ENCODE data around the gene ANTXR1. TPM values are rescaled to one million over a fixed set of nuclear protein-coding genes. Genes with fewer than 3 reads are reported as not detected.
A peak's percentile ranks its signal among the peaks of the same experiment; 100 is the strongest.

Gene ANTXR1
- total and polyA plus RNA-seq, 9 of the 15 experiments (the other 6 are each of a cell fraction or from before 2014, with no cell fraction given) = 0.07 to 1.00 (median 0.54) TPM

- TF ChIP-seq ELK3 (CRISPR knock-in tag; IDR thresholded peaks at IDR 0.05) = no peak
- TF ChIP-seq ZNF444 (CRISPR knock-in tag; IDR thresholded peaks at IDR 0.05) = no peak
- no peak for TF ChIP-seq BDP1 (IDR thresholded peaks at IDR 0.05; ENCODE audit: insufficient read depth, insufficient read length)
- no peak for TF ChIP-seq ZFX (CRISPR knock-in tag; IDR thresholded peaks at IDR 0.05)
- TF ChIP-seq RBM14 (IDR thresholded peaks at IDR 0.05; ENCODE audit: borderline replicate concordance, insufficient read depth, low read depth, low read length) = no peak
- peak; percentile 60 for TF ChIP-seq VEZF1 (CRISPR knock-in tag; IDR thresholded peaks at IDR 0.05)
- TF ChIP-seq, protein P1, sequence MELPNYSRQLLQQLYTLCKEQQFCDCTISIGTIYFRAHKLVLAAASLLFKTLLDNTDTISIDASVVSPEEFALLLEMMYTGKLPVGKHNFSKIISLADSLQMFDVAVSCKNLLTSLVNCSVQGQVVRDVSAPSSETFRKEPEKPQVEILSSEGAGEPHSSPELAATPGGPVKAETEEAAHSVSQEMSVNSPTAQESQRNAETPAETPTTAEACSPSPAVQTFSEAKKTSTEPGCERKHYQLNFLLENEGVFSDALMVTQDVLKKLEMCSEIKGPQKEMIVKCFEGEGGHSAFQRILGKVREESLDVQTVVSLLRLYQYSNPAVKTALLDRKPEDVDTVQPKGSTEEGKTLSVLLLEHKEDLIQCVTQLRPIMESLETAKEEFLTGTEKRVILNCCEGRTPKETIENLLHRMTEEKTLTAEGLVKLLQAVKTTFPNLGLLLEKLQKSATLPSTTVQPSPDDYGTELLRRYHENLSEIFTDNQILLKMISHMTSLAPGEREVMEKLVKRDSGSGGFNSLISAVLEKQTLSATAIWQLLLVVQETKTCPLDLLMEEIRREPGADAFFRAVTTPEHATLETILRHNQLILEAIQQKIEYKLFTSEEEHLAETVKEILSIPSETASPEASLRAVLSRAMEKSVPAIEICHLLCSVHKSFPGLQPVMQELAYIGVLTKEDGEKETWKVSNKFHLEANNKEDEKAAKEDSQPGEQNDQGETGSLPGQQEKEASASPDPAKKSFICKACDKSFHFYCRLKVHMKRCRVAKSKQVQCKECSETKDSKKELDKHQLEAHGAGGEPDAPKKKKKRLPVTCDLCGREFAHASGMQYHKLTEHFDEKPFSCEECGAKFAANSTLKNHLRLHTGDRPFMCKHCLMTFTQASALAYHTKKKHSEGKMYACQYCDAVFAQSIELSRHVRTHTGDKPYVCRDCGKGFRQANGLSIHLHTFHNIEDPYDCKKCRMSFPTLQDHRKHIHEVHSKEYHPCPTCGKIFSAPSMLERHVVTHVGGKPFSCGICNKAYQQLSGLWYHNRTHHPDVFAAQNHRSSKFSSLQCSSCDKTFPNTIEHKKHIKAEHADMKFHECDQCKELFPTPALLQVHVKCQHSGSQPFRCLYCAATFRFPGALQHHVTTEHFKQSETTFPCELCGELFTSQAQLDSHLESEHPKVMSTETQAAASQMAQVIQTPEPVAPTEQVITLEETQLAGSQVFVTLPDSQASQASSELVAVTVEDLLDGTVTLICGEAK (IDR thresholded peaks at IDR 0.05) = peak; percentile 82
- TF ChIP-seq, protein P1 (CRISPR knock-in tag; IDR thresholded peaks at IDR 0.05) = no peak
- no peak for TF ChIP-seq THRA (IDR thresholded peaks at IDR 0.05)
- TF ChIP-seq CSDE1 (IDR thresholded peaks at IDR 0.05) = no peak
- no peak for TF ChIP-seq BMI1 (IDR thresholded peaks at IDR 0.05; ENCODE audit: low read length)
Measured at GRCh38 chr2:69013142-69013839, at the start of gene ANTXR1 (continued).
